Stimulated activated CD4-positive, alpha-beta T cell treated with anti-CD3 and anti-CD28 coated beads, Interleukin-4, amount 100 ng/mL, for 4 hours (primary cell): ENCODE results near the gene PTPRD.

Experiments used
- DNase-seq, 2 experiments: peaks; one replicate each; pipeline ENCODE4 v3.0.0-alpha.2; 2020

Gene PTPRD

GRCh38 chr9:8649807-8650206 lies 1963.0 kb downstream of the PTPRD start:
- no peak for DNase-seq

GRCh38 chr9:8649160-8649559 lies 1963.6 kb downstream of the PTPRD start:
- no peak for DNase-seq

GRCh38 chr9:8648271-8648845 lies 1964.4 kb downstream of the PTPRD start:
- DNase-seq, result no peak

GRCh38 chr9:8647824-8648223 lies 1965.0 kb downstream of the PTPRD start:
- no peak for DNase-seq

- no peak for DNase-seq
These were observed 1968.2 kb downstream of the PTPRD start for GRCh38 chr9:8644571-8644970.

GRCh38 chr9:8643896-8644295 lies 1968.9 kb downstream of the PTPRD start:
- DNase-seq, result no peak

- DNase-seq, result no peak
These were observed 1969.3 kb downstream of the PTPRD start for GRCh38 chr9:8643464-8643863.

- no peak for DNase-seq
These were observed 1972.0 kb downstream of the PTPRD start for GRCh38 chr9:8640761-8641160.

GRCh38 chr9:8637626-8638025 lies 1975.2 kb downstream of the PTPRD start:
- no peak for DNase-seq

GRCh38 chr9:8633784-8634183 lies 1979.0 kb downstream of the PTPRD start:
- DNase-seq, result no peak

- no peak for DNase-seq
These were observed 1980.3 kb downstream of the PTPRD start for GRCh38 chr9:8632493-8632892.

GRCh38 chr9:8628791-8629190 lies 1984.0 kb downstream of the PTPRD start:
- no peak for DNase-seq

- DNase-seq, result no peak
These were observed 1984.7 kb downstream of the PTPRD start for GRCh38 chr9:8627976-8628679.

- no peak for DNase-seq
These were observed 1989.9 kb downstream of the PTPRD start for GRCh38 chr9:8622871-8623270.

- no peak for DNase-seq
These were observed 1990.5 kb downstream of the PTPRD start for GRCh38 chr9:8622222-8622802.

- DNase-seq, result no peak
These were observed 1991.4 kb downstream of the PTPRD start for GRCh38 chr9:8621416-8621815.

- no peak for DNase-seq
These were observed 1996.4 kb downstream of the PTPRD start for GRCh38 chr9:8616414-8616813.

GRCh38 chr9:8614926-8615440 lies 1997.8 kb downstream of the PTPRD start:
- no peak for DNase-seq

GRCh38 chr9:8613346-8613825 lies 1999.4 kb downstream of the PTPRD start:
- no peak for DNase-seq

- DNase-seq, result no peak
These were observed 2001.6 kb downstream of the PTPRD start for GRCh38 chr9:8611153-8611552.

GRCh38 chr9:8610256-8610655 lies 2002.5 kb downstream of the PTPRD start:
- DNase-seq, result no peak

GRCh38 chr9:8605096-8605495 lies 2007.7 kb downstream of the PTPRD start:
- DNase-seq, result no peak

GRCh38 chr9:8604201-8604600 lies 2008.6 kb downstream of the PTPRD start:
- no peak for DNase-seq
